AG04450 (cell line): ENCODE results near the gene WDCP. TPM values are rescaled to one million over a fixed set of nuclear protein-coding genes. Genes with fewer than 3 reads are reported as not detected.
"Not testable (repeated sequence)": the region's sequence is repeated elsewhere in the genome, so short reads cannot be mapped to it uniquely, and the experiment has no call there.

ENCODE experiments used
- CTCF ChIA-PET: fragments of 300-600, 350-600 bp; formaldehyde crosslinking; extraction: SDS; loops from one replicate; lab custom pipeline; 2022; ENCODE audit warnings: antibody characterized with exemption, inconsistent platforms; lab: Charles Lee
- POLR2A ChIA-PET: fragments of 350-600 bp; formaldehyde crosslinking; extraction: SDS; loops from one replicate; lab custom pipeline; 2021; ENCODE audit warnings: antibody characterized with exemption, inconsistent platforms; lab: Yijun Ruan, JAX
- DNase-seq: peaks from one replicate; pipeline ENCODE4 v3.0.0-alpha.2; 2011; ENCODE audit warnings: low read depth, low spot score
- H3K27ac ChIP-seq: one replicate; pipeline ENCODE4 v1.5.1; 2012; ENCODE audit warnings: low read depth, low read length, control low read depth
- H3K27me3 ChIP-seq: one replicate; pipeline ENCODE4 v1.6.0; 2012; ENCODE audit warnings: low read length; ENCODE audit not compliant: control insufficient read depth, insufficient read depth
- H3K4me3 ChIP-seq: 2 replicates; pipeline ENCODE4 v1.5.1; 2011; ENCODE audit warnings: mild to moderate bottlenecking, low read depth, low read length, control low read depth
- H3K9me3 ChIP-seq: 2 replicates; pipeline ENCODE4 v1.5.1; 2012; ENCODE audit warnings: low read length; ENCODE audit not compliant: control insufficient read depth, insufficient read depth
- polyA plus RNA-seq: library from polyadenylated mRNA; depleted of rRNA; stranded (reverse); fragments of >200 nt; gene quantifications from 2 replicates; pipeline ENCODE4 v1.2.3, GENCODE V29; 2011
- TF ChIP-seq, protein P1 (sequence below): IDR thresholded peaks from 2 replicates; pipeline ENCODE4 v1.5.1; 2011; ENCODE audit warnings: low read depth, low read length, control low read depth, inconsistent platforms

Gene WDCP
- polyA plus RNA-seq, 1 experiment = 16.1 TPM

DNA sequence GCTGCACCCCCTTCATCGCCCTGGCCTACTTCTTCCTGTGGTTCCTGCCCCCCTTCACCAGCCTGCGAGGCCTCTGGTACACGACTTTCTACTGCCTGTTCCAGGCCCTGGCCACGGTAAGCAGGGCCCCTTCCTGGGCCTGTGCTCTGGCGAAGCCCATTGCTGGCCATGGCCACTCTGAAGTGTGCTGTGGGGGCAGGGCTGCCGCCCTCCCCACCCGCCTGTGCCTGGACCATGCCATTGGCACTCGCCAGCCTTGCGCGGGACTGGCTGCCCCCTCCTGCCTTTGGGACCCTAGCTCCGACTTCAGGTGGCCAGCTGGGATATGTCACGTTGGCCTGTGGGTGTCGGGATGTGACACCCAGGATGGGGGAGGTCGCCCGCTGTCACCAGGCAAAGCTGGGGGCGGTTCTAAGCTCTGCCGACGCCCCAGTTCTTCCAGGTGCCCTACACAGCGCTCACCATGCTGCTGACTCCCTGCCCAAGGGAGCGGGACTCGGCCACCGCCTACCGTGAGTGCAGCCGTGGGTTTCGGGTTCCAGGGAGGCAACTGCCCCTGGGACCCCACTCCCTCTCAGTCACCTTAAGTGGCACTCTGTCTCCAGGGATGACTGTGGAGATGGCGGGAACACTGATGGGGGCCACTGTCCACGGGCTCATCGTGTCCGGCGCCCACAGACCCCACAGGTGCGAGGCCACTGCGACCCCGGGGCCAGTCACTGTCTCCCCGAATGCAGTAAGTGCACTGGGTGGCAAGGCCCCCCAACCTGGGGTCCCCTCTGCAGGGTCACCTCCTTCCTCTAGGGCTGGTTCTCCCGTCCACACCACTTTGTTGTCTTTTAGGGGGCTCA lies 30.1 kb downstream of the WDCP start:
- no peak overlapping the region for H3K27ac ChIP-seq
- no peak for DNase-seq
- no peaks in the 10 kb centered on the region; the same call in 1 of the 2 replicates for H3K9me3 ChIP-seq
- ChIA-PET POLR2A (interaction anchor here (0.6 to 2.0 kb wide), 2 partner anchors 30 to 77 kb away, joined by 7 to 9 read pairs; partner anchors contain the start of gene WDCP), CTCF (no interaction called here)
- no peak overlapping the region for H3K4me3 ChIP-seq
- H3K27me3 ChIP-seq = no peaks in the 10 kb centered on the region
- TF ChIP-seq, protein P1, sequence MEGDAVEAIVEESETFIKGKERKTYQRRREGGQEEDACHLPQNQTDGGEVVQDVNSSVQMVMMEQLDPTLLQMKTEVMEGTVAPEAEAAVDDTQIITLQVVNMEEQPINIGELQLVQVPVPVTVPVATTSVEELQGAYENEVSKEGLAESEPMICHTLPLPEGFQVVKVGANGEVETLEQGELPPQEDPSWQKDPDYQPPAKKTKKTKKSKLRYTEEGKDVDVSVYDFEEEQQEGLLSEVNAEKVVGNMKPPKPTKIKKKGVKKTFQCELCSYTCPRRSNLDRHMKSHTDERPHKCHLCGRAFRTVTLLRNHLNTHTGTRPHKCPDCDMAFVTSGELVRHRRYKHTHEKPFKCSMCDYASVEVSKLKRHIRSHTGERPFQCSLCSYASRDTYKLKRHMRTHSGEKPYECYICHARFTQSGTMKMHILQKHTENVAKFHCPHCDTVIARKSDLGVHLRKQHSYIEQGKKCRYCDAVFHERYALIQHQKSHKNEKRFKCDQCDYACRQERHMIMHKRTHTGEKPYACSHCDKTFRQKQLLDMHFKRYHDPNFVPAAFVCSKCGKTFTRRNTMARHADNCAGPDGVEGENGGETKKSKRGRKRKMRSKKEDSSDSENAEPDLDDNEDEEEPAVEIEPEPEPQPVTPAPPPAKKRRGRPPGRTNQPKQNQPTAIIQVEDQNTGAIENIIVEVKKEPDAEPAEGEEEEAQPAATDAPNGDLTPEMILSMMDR = no peak

DNA sequence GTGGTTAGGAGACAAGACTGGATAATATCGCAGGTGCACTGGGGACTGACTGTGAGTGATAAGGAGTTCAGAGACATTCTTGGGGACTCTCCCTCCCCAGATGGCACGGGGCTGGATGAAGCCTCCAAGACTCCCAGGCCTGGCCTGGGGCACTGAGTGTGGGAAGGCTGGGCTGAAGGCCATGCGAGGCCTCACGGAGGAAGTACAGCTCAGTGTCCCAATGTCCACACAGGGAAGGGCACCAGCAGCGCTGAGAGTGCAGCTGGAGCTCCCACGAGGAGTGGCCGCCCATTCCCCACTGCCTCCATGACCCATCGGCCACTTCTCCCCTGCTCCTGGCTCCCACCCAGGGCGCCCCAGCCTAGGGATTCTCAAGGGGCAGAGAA lies 30.8 kb downstream of the WDCP start:
- no peak overlapping the region for H3K4me3 ChIP-seq
- H3K27ac ChIP-seq = peak overlapping the region; percentile 87
- DNase-seq = no peak
- H3K9me3 ChIP-seq = no peaks in the 10 kb centered on the region; the same call in 1 of the 2 replicates
- POLR2A ChIA-PET = interaction anchor here (0.6 to 2.0 kb wide), 3 partner anchors 31 to 90 kb away, joined by 7 to 9 read pairs (median 8); partner anchors contain the start of genes ATAD2B and WDCP
- TF ChIP-seq, protein P1 = no peak
- no peaks in the 10 kb centered on the region for H3K27me3 ChIP-seq
- CTCF ChIA-PET = interaction anchor here (2.0 kb wide), 1 partner anchor 90 kb away, joined by 8 read pairs; the partner anchor contains the start of gene ATAD2B

DNA sequence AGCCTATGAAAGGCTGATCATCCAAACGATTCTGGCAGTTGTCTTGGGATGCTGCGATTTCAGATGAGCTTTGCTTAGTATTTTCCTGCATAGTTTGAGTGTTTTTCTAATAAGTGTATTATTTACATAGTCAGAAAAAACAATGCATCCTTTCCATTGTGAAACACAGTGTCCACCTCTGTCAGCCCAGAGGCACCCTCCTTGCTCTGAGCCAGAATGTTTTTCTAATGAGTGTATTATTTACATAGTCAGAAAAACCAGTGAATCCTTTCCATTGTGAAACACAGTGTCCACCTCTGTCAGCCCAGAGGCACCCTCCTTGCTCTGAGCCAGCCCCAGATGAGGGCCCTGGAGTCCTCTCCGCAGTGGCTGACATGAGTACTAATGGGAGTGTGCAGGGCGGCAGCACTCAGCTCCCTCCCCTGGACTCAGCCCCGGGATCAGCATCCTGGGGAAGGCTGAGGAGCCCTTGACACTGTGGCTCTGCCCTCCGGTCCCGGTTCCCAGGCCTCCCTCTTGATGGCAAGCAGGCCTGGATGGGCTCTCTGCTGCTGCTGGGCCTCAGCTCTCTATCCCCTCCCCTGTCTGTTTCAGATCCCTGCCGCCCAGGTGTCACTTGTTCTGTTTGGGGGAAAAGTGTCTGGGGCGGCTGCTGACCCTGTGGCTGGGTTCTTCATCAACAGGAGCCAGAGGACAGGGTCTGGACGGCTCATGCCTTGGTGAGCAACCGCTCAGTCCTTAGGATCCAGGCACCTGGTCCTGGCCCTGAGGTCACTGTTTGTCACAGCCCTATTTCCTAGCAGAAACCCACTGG lies 31.4 kb downstream of the WDCP start:
- Histone ChIP-seq H3K27ac (peak overlapping the region; percentile 87), H3K27me3 (no peaks in the 10 kb centered on the region), H3K9me3 (no peaks in the 10 kb centered on the region; the same call in 1 of the 2 replicates), H3K4me3 (no peak overlapping the region)
- peak; percentile 47 for DNase-seq
- TF ChIP-seq, protein P1 = no peak
- POLR2A ChIA-PET = interaction anchor here (0.6 to 2.0 kb wide), 5 partner anchors 32 to 179 kb away, joined by 3 to 9 read pairs (median 4); partner anchors contain the start of genes ATAD2B, TP53I3 and WDCP
- CTCF ChIA-PET = interaction anchor here (2.0 kb wide), 1 partner anchor 89 kb away, joined by 8 read pairs; the partner anchor contains the start of gene ATAD2B

DNA sequence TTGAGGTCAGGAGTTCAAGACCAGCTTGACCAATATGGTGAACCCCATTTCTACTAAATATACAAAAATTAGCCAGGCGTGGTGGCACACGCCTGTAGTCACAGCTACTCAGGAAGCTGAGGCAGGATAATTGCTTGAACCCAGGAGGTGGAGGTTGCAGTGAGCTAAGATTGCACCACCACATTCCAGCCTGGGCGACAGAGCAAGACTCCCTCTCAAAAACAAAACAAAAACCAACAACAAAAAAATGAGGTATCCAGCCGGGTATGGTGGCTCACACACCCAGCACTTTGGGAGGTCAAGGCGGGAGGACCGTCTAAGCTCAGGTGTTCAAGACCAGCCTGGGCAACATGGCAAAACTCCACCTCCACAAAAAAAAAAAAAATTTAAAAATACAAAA lies 32.3 kb downstream of the WDCP start:
- not testable (repeated sequence) for H3K4me3 ChIP-seq
- POLR2A ChIA-PET = interaction anchor here (0.6 to 2.0 kb wide), 6 partner anchors 32 to 321 kb away, joined by 3 to 12 read pairs (median 6); partner anchors contain the start of genes ATAD2B, TP53I3 and WDCP
- CTCF ChIA-PET = interaction anchor here (2.0 kb wide), 1 partner anchor 88 kb away, joined by 8 read pairs; the partner anchor contains the start of gene ATAD2B

More for the DNA sequence above, 32.3 kb downstream of the WDCP start:
- H3K27ac ChIP-seq = peak overlapping the region; percentile 61
- H3K9me3 ChIP-seq, H3K27me3 ChIP-seq, DNase-seq: not testable (repeated sequence)
